CD1c-positive myeloid dendritic cell (primary cell): Measurements from ENCODE around the gene ZBED3.
A peak's percentile ranks its signal among the peaks of the same experiment; 100 is the strongest.

Experiments
- DNase-seq: peaks from one replicate; pipeline ENCODE4 v3.0.0-alpha.2; 2016; ENCODE audit errors: extremely low spot score

Gene ZBED3

DNA sequence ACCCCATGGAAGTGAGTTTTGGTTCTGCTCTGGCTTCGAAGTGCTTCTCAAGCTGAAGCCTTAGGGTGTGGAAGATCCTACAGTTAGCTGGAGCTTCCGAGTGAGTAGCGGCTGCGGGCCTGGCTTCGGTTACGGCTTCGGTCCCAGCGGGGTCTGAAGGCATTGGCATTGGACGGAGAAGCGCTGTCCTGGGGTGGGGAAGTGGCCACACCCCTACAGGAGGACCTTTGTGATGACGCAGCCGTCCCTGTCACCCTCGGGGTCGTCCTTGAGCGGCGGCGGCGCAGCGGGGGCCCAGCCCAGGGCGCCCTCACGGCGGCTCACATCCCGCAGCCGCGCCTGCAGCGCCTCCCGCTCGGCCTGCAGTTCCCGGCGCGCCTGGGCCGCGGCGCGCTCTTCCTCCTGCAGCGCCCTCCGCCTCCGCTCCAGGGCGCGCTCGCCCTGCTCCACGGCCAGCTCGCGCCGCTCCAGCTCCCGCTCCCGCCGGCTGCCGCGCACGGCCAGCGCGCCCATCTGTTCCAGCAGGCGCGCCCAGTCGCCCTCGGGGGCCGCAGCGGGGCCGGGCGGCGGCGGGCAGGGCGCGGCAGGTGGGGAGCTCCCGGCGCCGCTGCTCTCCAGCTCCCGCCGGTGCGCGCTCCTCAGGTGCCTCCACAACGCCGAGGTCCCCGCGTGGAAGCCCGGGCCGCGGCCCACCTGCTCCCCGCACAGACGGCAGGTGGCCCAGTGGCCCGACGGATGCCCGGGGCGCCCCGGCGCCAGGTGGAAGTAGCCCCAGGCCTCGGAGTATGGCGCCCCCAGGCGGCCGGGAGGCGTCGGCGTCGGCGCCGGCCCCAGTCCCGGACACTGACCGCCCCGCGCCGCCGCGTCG, 9.9 kb downstream of the ZBED3 start:
- DNase-seq: peak; percentile 80

- no peak for DNase-seq
These were observed 12.3 kb downstream of the ZBED3 start for GRCh38 chr5:77074745-77075144.

GRCh38 chr5:77073667-77074066, 13.4 kb downstream of the ZBED3 start:
- no peak for DNase-seq

- DNase-seq: no peak
These were observed 20.2 kb downstream of the ZBED3 start for GRCh38 chr5:77066823-77067442.

DNA sequence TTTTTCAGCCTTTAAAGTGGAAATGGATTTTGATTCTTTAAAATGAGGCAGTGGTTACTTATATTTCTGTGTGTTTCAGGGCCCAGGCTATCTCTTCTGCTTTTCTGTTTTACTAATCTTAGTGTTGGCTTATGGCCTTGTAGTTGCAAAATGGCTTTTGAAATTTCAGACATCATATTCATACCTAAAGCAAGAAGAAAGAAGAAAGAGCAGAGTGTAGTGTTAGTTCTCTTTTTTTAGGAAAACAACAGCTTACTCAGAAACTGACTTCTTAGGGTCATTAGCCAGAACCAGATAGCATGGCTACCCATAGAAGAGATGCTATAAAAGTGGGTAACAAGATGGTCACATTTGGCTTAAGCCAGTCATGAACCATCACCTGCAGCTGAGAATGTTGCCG, 20.9 kb downstream of the ZBED3 start:
- DNase-seq: peak; percentile 68

DNA sequence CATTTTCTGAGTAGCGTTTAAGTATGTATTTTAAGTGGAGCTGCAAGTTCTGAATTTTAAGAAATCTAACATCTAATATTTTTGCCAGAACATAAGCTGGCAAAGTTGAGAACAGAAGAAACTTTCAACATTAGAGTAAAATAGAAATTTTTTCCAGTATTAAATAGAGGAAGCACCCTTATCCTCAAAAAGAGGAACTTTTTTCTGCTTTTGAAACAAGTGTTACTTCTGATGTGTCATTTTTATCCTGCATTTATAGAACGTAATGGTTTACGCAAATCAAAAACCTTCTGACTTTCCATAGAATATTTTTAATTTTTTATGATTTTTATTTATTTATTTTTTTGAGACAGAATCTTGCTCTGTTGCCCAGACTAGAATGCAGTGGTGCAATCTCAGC, 21.8 kb downstream of the ZBED3 start:
- DNase-seq: peak; percentile 75

GRCh38 chr5:77064040-77064439, 23.0 kb downstream of the ZBED3 start:
- no peak for DNase-seq

- no peak for DNase-seq
These were observed 40.5 kb downstream of the ZBED3 start for GRCh38 chr5:77046416-77047073.

DNA sequence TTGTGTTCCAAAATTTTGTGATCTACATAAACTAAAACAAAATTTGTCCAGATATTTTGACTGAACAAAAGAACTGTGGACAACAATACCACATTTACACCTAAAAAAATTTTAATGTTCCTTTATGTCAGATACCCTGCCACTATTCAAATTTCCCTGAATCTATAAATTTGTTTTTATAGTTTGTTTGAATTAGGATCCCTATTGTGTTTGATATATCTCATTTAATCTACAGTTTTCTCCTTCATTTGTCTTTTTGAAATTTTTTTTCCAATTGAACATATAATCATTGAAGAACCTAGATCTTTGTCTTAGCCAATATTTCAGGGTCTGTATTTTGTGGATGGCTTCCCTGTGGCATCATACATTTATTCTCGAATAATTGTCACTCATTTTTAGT, 51.1 kb downstream of the ZBED3 start:
- DNase-seq: no peak

- DNase-seq: no peak
These were observed 53.7 kb downstream of the ZBED3 start for GRCh38 chr5:77033338-77033737.

GRCh38 chr5:77032635-77033034, 54.5 kb downstream of the ZBED3 start:
- DNase-seq: no peak

GRCh38 chr5:77031891-77032290, 55.2 kb downstream of the ZBED3 start:
- peak; percentile 7 for DNase-seq

- DNase-seq: peak; percentile 93
These were observed 56.7 kb downstream of the ZBED3 start, which contains the start of gene AGGF1 for GRCh38 chr5:77030097-77031071. AGGF1 (plus strand) TSS chr5:77030404; CDS start chr5:77030767, 363 bp downstream.

- DNase-seq: peak; percentile 6
These were observed 57.7 kb downstream of the ZBED3 start for GRCh38 chr5:77029376-77029885.

DNA sequence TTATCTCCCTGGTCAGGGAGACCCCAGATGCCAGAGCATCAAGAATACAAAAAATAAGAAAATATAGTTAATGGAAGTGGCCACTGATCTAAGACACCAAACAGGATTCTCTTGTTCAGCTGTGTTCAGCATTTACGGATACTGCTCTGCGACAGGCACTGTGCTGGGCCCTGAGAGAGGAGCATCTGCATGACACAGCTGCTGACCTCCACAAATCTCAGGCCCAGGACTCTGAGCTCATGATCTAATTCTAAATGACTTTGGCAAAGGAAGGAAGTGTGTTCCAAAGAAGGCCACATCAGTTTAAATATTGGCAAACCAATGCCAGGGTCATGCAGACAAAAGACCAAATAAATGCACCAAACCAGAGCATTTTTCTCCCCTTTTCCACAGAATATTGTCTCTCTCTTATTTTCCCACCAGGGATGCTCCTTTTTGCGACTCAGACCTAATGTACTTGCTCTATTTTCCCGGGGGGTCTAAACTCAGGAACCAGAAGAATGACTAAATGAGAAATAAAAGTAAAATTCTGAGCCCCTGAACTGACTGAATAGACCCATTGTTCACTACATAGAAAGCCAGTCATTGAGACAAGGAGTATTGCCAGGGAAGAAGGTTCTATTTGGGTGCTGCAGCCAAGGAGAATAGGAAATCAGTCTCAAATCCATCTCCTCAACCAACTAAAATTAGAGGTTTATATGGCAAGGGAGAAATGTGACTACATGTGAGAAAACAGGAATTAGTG, 58.3 kb downstream of the ZBED3 start:
- DNase-seq: no peak

GRCh38 chr5:77024490-77024889, 62.6 kb downstream of the ZBED3 start:
- DNase-seq: peak; percentile 68

- DNase-seq: no peak
These were observed 64.3 kb downstream of the ZBED3 start for GRCh38 chr5:77022511-77023417.
